Testis (tissue), 3 donors: ENCODE measurements around the gene MBNL2. TPM values are rescaled to one million over a fixed set of nuclear protein-coding genes. Genes with fewer than 3 reads are reported as not detected.

Experiments used
- DNase-seq: peaks from one replicate; pipeline ENCODE4 v3.0.0-alpha.2; 2019
- H3K27ac ChIP-seq, 2 donors: fragments of 200-600 bp; sonication (generic); one replicate each; pipeline ENCODE4 v1.5.1; 2019
- H3K27me3 ChIP-seq: fragments of 200-600 bp; sonication (generic); one replicate; pipeline ENCODE4 v1.5.1; 2019
- H3K36me3 ChIP-seq: fragments of 200-600 bp; sonication (generic); one replicate; pipeline ENCODE4 v1.5.1; 2017; ENCODE audit warnings: low read depth; ENCODE audit errors: missing control alignments
- H3K4me1 ChIP-seq: fragments of 200-600 bp; sonication (generic); one replicate; pipeline ENCODE4 v1.5.1; 2019
- H3K4me3 ChIP-seq, 2 donors: fragments of 200-600 bp; sonication (generic); one replicate each; pipeline ENCODE4 v1.5.1; 2017 to 2019
- H3K9me3 ChIP-seq: fragments of 200-600 bp; sonication (generic); one replicate; pipeline ENCODE4 v1.5.1; 2017
- POLR2A ChIP-seq: fragments of 450-650 bp; IDR thresholded peaks from one replicate; pipeline ENCODE4 v1.6.1; 2017; ENCODE audit warnings: antibody characterized with exemption, mild to moderate bottlenecking, moderate library complexity
- WGBS, 2 donors: methylation state at CpG; one replicate each; pipeline ENCODE4 v1.1.5; 2018; 5-methylcytosine and 5-hydroxymethylcytosine counted together
- intact Hi-C: fragments of 100-400 bp; cut with DNase I; formaldehyde crosslinking; loops from one replicate; pipeline ENCODE4 v1.15.1; 2023; ENCODE audit warnings: low total_unique reads
- polyA plus RNA-seq: library from polyadenylated mRNA; stranded (reverse); fragments of 350-450 nt; fragmentation: Illumina TruSeq; extraction: RNeasy Lipid Tissue Mini Kit (QIAGEN cat#74804); gene quantifications from one replicate; pipeline ENCODE4 v1.2.3, GENCODE V29; 2014; ENCODE audit warnings: low read depth, low replicate concordance; ENCODE audit not compliant: insufficient read depth
- total RNA-seq, 2 donors: library from RNA; depleted of rRNA; stranded (reverse); fragments of >200 nt; gene quantifications; one replicate each; pipeline ENCODE4 v1.2.3, GENCODE V29; 2016
- TF ChIP-seq, protein P1 (sequence below), 3 experiments: fragments of 450-650 bp in 2 of 3; fragments of 200-600 bp in 1 of 3; sonication (generic) in 1 of 3; IDR thresholded peaks; one replicate each; pipeline ENCODE4 v1.5.1; 2016 to 2019; ENCODE audit warnings: antibody characterized with exemption in 3 of 3, mild to moderate bottlenecking in 2 of 3, moderate library complexity in 1 of 3

MBNL2 gene
- total and polyA plus RNA-seq, 3 donors from 2014 or later: 21.5 to 83.0 (median 69.4) TPM

DNA sequence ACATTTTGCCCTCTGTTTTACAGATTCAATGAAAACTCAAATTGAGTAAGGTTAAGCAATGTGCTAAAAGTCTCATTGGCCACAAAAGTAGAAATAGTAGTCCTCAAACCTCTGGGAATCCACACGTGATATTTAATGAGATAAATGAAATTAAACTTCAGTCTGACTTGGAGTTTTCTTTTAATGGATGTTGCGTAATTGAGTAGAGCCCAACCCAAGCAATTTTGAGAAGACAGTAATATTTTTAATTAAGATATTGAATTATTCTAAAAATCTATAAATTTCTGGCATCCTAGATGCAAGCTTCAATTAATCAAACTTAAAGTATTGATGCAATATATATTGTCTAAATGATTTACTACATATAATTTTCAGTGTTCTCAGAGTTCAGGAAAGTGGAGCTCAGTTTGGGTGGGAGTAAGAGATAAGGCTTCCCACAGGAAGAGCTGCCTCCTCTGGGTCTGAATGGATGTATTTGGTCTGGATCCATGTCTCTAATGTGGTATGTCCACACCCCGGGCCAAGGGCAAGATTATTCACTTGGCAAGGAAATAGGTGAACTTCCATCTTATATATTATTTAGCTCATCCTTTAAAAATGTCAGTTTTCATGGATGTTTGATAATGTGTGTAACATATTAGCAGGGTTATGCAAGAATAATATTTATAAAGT, 6.9 kb downstream of the MBNL2 start:
- Histone ChIP-seq H3K27ac (no peak overlapping the region), H3K36me3 (no peaks in the 10 kb centered on the region), H3K4me3 (no peak overlapping the region), H3K9me3 (no peaks in the 10 kb centered on the region), H3K27me3 (no peaks in the 10 kb centered on the region), H3K4me1 (peaks cover 34% of the 10 kb centered on the region)
- TF ChIP-seq POLR2A: no peak
- TF ChIP-seq, protein P1, sequence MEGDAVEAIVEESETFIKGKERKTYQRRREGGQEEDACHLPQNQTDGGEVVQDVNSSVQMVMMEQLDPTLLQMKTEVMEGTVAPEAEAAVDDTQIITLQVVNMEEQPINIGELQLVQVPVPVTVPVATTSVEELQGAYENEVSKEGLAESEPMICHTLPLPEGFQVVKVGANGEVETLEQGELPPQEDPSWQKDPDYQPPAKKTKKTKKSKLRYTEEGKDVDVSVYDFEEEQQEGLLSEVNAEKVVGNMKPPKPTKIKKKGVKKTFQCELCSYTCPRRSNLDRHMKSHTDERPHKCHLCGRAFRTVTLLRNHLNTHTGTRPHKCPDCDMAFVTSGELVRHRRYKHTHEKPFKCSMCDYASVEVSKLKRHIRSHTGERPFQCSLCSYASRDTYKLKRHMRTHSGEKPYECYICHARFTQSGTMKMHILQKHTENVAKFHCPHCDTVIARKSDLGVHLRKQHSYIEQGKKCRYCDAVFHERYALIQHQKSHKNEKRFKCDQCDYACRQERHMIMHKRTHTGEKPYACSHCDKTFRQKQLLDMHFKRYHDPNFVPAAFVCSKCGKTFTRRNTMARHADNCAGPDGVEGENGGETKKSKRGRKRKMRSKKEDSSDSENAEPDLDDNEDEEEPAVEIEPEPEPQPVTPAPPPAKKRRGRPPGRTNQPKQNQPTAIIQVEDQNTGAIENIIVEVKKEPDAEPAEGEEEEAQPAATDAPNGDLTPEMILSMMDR (IDR thresholded peaks at IDR 0.05): no peak
- intact Hi-C loops: no loop called here
- 60 to 62% methylated on average over 3 of the region's 3 CpGs for WGBS, 2 donors
- no peak for DNase-seq

DNA sequence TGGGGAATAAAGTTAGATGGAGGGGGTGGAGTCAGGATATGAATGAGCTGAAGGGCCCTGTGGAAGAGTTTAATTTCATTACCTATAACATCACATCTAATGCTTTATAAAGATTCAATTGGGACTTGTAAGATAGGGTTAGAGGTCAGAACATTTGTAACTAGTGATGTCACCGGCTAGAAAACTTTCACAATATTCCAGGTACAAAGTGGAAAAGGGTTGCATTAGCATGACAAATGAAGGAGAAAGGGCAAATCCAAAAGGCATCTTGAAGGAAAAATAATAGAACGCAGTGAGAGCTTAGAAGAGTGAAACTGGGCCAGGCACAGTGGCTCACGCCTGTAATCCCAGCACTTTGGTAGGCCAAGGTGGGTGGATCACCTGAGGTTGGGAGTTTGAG, 7.6 kb downstream of the MBNL2 start:
- Histone ChIP-seq H3K9me3 (no peaks in the 10 kb centered on the region), H3K36me3 (no peaks in the 10 kb centered on the region), H3K27me3 (no peaks in the 10 kb centered on the region), H3K27ac (no peak overlapping the region), H3K4me3 (no peak overlapping the region), H3K4me1 (peaks cover 42% of the 10 kb centered on the region)
- intact Hi-C loops: no loop called here
- DNase-seq: no peak
- WGBS, 2 donors: 86 to 91% methylated on average over 3 of the region's 3 CpGs
- TF ChIP-seq, protein P1 (IDR thresholded peaks at IDR 0.05): no peak
- TF ChIP-seq POLR2A: no peak

DNA sequence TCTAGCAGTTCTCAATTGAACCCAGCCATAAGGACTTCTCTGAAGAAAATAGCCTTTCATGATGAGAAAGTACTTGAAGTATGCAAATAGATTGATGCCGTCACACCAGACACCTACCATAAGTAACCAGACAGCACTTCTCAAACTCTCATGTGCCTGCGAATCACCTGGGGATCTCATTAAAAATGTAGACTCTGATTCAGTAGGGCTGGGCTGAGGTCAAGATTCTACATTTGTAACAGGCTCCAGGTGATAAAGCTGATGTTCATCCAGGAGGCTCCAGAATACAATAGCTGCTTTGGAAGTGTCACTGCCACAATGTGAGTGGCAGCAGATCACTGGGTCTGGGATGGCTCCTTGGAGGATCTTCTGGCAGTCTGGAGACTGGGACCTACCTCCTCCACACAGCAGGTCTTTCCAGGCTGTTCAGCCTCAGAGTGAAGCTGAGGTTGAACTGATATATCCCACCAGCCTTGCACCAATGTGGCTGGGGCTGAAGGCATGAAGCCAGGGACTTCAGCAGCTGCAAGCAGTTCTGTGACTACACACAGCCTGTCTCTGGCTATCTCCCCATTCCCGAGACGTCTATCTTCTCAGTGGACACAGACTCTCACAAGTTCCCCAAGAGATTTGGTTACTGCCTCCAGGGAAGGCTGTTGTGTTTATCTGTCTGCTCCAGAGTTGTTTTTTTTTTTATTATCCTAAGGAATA, 9.1 kb downstream of the MBNL2 start:
- no peak for DNase-seq
- Histone ChIP-seq H3K27me3 (no peaks in the 10 kb centered on the region), H3K4me3 (no peak overlapping the region), H3K4me1 (peaks cover 38% of the 10 kb centered on the region), H3K27ac (no peak overlapping the region), H3K36me3 (no peaks in the 10 kb centered on the region), H3K9me3 (no peaks in the 10 kb centered on the region)
- 56 to 75% methylated on average over 4 of the region's 4 CpGs for WGBS, 2 donors
- TF ChIP-seq, protein P1 (IDR thresholded peaks at IDR 0.05): no peak
- TF ChIP-seq POLR2A: no peak
- intact Hi-C loops: no loop called here

DNA sequence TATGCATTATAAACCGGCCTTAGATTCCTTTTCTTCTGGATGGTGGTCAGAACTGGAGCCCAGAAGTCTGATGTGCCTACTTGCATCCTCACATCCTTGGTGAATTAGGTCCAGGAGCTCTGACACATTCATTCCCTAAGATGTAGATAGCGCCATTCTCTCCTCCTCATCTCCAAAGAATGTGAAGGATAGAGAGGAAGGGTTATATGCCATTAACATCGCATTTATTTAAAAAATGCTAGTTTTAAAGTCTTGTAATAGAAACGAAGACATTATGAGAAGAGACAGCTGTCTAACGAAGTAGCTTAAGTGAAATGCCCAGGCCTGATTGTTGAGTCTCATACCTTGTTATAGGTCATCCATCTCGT, 9.7 kb downstream of the MBNL2 start:
- Histone ChIP-seq H3K36me3 (no peaks in the 10 kb centered on the region), H3K4me3 (no peak overlapping the region), H3K27me3 (no peaks in the 10 kb centered on the region), H3K4me1 (peaks cover 35% of the 10 kb centered on the region), H3K9me3 (no peaks in the 10 kb centered on the region), H3K27ac (no peak overlapping the region)
- WGBS, 2 donors: 71 to 80% methylated on average over 6 of the region's 6 CpGs
- TF ChIP-seq POLR2A: no peak
- TF ChIP-seq, protein P1 (IDR thresholded peaks at IDR 0.05): no peak
- intact Hi-C loops: no loop called here
- no peak for DNase-seq

DNA sequence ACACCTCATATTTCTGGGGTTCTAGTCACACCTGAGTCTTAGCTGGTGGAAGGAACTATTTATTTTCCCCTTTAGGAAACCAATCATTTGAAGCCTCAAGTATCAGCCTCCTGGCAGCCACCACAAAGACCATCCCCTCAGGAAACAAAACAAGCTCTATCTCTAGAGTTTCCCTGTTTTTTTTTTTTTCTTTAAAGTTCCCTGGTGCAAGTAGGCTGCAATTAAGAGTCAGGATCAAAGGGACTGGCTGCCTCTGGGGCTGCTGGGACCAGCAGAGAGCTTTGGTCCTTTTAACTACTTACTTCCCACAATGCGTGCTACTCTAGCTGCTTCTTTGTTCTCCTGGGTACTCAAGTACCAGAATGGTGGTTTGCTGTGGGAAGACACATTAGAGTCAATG, 11.4 kb downstream of the MBNL2 start:
- Histone ChIP-seq H3K36me3 (no peaks in the 10 kb centered on the region), H3K4me3 (no peak overlapping the region), H3K27ac (no peak overlapping the region), H3K4me1 (peaks cover 22% of the 10 kb centered on the region), H3K9me3 (no peaks in the 10 kb centered on the region), H3K27me3 (no peaks in the 10 kb centered on the region)
- no peak for DNase-seq
- intact Hi-C loops: no loop called here
- TF ChIP-seq, protein P1 (IDR thresholded peaks at IDR 0.05): no peak
- no peak for TF ChIP-seq POLR2A
- 82 to 94% methylated on average over 1 of the region's 1 CpG for WGBS, 2 donors
